ENCODE measurements around the gene TFEB. TPM values are rescaled to one million over a fixed set of nuclear protein-coding genes. Genes with fewer than 3 reads are reported as not detected.

The TFEB gene
- total and polyA plus RNA-seq, 10 of the 15 experiments (the other 5 are each of a cell fraction or from before 2014, with no cell fraction given), result 0.84 to 108 (median 60.8) TPM

DNA sequence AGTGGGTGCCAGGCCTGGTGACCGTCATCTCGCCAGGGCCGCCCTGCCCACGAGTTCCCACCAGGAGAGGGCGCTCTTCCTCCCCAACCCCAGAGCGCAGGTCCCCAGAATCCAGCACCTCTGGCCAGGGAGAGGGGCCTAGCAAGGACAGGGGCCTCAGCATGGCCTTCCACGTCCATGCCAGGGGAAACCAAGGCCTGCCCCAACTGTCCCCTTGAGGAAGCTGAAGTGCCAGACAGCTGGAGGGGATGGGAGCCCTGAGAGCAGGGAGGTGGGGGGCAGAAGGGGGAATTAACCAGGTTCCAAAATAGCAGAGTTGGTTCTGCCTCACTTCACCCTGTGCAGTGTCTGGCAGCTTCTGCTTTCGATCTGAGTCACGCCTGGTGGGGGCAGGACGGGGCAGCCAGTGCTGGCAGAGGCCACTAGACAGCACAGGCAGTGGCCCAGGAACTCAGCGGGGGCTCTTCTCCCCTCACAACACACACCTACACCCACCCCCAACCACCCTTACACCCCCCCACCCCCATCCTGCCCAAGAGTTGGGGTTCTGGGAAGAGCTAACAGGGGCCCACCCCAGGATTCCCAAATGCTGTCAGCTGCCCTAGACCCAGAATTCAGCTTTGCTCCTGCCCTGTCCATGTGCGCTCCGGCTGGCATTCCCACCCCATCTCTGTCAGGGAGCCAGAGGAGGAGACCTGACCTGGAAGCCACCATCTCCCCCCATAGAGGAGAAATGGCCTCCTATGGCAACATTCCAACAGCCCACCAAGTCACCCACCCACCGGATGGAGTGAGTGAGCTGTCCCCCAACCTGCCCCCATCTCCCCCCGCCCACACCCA, 29.2 kb downstream of the TFEB start (continued):
- TF ChIP-seq E2F8 (IDR thresholded peaks at IDR 0.05; ENCODE audit: low read depth, partially characterized antibody) (peak; percentile 69), IRF4 (IDR thresholded peaks at IDR 0.05; ENCODE audit: low read depth, low read length) (peak; percentile 99), SMAD5 (IDR thresholded peaks at IDR 0.05; ENCODE audit: low read depth) (no peak; the same call in 1 of the 2 replicates), ZNF687 (IDR thresholded peaks at IDR 0.05) (peak; percentile 70), RAD51 (IDR thresholded peaks at IDR 0.05) (no peak), TCF12 (IDR thresholded peaks at IDR 0.05; ENCODE audit: low read depth, low read length) (peak; percentile 92), CBFB (IDR thresholded peaks at IDR 0.05; ENCODE audit: low read depth) (peak; percentile 85)
- TF ChIP-seq, protein P1, sequence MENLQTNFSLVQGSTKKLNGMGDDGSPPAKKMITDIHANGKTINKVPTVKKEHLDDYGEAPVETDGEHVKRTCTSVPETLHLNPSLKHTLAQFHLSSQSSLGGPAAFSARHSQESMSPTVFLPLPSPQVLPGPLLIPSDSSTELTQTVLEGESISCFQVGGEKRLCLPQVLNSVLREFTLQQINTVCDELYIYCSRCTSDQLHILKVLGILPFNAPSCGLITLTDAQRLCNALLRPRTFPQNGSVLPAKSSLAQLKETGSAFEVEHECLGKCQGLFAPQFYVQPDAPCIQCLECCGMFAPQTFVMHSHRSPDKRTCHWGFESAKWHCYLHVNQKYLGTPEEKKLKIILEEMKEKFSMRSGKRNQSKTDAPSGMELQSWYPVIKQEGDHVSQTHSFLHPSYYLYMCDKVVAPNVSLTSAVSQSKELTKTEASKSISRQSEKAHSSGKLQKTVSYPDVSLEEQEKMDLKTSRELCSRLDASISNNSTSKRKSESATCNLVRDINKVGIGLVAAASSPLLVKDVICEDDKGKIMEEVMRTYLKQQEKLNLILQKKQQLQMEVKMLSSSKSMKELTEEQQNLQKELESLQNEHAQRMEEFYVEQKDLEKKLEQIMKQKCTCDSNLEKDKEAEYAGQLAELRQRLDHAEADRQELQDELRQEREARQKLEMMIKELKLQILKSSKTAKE (IDR thresholded peaks at IDR 0.05; ENCODE audit: low read depth, poor library complexity, severe bottlenecking), result peak; percentile 100

Data from GM12878 (cell line).